Measurements from ENCODE around the gene HSPA12A.

DNA sequence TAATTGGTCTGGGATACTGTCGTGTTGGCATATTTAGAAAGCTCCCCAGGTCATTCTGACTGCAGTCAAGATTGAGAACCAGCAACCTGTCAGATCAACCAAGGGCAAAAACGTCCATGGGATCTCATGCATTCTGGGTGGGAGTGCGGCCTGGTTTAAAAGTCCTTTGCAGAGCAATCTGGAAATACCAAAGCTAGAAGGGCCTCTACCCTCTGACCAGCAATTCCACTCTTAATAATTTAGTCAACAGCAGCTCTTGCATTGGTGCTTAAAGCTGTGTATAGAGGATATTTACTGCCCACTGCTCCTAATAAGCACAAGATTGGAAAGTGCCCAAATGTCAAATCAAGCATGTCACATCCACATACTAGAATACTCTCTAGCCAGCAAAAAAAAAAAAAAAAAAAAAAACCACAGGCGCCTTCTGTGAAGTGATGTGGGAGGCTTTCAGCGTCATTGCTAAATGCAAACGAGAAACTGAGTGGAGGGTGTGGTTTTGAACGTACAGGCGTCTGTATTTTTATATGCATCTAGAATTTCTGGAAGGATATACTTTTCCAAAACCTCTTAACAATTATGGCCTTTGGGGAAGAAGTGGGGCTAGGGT, 44.8 kb upstream of the HSPA12A start:
- no peak for TF ChIP-seq TEAD4 (IDR thresholded peaks at IDR 0.05)
- TF ChIP-seq RAD21 (IDR thresholded peaks at IDR 0.05; ENCODE audit: low read depth): no peak
- TF ChIP-seq TAF1 (IDR thresholded peaks at IDR 0.05; ENCODE audit: low read depth): no peak
- no peak for TF ChIP-seq FOXM1 (IDR thresholded peaks at IDR 0.05; ENCODE audit: borderline replicate concordance, low read depth)
- TF ChIP-seq YY1 (IDR thresholded peaks at IDR 0.05; ENCODE audit: low read depth): no peak
- TF ChIP-seq NFIC (IDR thresholded peaks at IDR 0.05): no peak
- TF ChIP-seq REST (IDR thresholded peaks at IDR 0.05; ENCODE audit: low read depth): no peak
